Caki2 (cell line): ENCODE results near the gene DCST1. TPM values are rescaled to one million over a fixed set of nuclear protein-coding genes. Genes with fewer than 3 reads are reported as not detected.
"Not testable (repeated sequence)": the region's sequence is repeated elsewhere in the genome, so short reads cannot be mapped to it uniquely, and the experiment has no call there.

Experiments
- DNase-seq: peaks from one replicate; pipeline ENCODE4 v3.0.0-alpha.2; 2015; ENCODE audit warnings: low read depth
- in situ Hi-C: cut with HindIII; loops from 2 replicates; pipeline ENCODE4 v1.10.0; 2016; ENCODE audit warnings: low sequenced_read_pairs, low pct_unique_long_range_greater_than_20kb, mixed read lengths
- total RNA-seq: library from RNA; depleted of rRNA; stranded (reverse); fragments of >200 nt; shearing (Covaris generic); gene quantifications from 2 replicates; pipeline ENCODE4 v1.2.3, GENCODE V29; 2014; ENCODE audit warnings: low replicate concordance; rRNA removed

DCST1 gene, protein sequence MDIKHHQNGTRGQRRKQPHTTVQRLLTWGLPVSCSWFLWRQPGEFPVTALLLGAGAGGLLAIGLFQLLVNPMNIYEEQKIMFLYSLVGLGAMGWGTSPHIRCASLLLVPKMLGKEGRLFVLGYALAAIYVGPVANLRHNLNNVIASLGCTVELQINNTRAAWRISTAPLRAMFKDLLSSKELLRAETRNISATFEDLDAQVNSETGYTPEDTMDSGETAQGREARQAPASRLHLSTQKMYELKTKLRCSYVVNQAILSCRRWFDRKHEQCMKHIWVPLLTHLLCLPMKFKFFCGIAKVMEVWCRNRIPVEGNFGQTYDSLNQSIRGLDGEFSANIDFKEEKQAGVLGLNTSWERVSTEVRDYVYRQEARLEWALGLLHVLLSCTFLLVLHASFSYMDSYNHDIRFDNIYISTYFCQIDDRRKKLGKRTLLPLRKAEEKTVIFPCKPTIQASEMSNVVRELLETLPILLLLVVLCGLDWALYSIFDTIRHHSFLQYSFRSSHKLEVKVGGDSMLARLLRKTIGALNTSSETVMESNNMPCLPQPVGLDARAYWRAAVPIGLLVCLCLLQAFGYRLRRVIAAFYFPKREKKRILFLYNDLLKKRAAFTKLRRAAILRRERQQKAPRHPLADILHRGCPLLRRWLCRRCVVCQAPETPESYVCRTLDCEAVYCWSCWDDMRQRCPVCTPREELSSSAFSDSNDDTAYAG
- total RNA-seq, result not detected in 2 replicates

DNA sequence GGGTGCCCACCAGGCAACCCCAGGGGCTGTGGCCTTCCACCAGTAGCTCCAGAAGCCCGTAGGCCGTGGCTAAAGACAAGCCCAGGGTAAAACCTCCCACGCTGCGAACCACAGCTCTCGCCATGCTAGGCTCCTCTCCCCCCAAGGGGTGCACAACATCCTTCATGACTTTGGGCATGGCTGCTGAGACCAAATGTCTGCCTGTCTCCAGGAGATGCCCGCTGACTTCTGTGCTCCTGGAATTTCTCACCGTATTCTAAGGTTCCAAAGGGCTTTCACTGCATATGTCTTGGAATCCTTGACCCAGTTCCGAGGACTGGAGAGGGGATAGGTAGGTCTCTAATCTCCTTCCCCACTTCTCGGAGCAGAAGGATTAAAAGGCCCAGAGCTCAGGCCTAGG is at the start of gene DCST1, which contains the start of gene DCST2:
TSS of gene DCST1 (plus strand) at position 301 of the 400 bp plus-strand sequence. CDS start 213 bp downstream, outside the sequence.
TSS of gene DCST2 (minus strand) at position 258 of the 400 bp plus-strand sequence. CDS start at position 178, 80 bp downstream.
- no peak for DNase-seq
- in situ Hi-C loops, result no loop called here

DNA sequence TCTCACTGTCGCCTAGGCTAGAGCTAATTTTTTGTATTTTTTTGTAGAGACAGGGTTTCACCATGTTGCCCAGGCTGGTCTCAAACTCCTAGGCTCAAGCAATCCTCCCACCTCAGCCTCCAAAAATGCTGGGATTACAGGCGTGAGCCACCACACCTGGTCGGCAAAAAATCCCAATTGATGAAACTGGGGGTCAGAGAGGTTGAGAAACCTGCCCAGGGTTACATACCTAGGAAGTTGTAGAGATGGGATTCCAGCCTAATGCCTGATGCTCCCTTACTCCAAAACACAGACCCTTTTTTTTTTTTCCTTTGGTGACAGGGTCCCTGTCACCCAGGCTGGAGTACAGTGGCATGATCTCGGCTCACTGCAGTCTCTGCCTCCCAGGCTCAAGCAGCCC is 46.9 kb upstream of the DCST1 start:
- in situ Hi-C loops, DNase-seq: not testable (repeated sequence)

DNA sequence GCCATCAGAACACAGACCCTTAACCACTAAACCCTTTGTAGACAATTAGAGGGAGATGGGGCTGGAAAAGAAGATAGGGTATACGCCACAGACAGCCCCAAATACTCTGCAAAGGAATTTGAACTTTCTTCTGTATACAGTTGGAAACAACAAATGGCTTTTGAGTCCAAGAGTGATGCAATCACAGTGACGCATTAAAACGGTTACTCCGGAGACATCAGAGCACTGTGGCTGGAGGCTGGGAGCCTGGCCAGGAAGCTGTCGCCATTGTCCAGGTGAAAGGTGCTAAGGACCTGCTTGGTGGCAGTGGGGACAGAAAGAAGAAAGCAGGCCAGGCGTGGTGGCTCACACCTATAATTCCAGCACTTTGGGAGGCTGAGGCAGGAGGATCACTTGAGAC is 46.3 kb upstream of the DCST1 start:
- in situ Hi-C loops, result no loop called here
- DNase-seq, result no peak

DNA sequence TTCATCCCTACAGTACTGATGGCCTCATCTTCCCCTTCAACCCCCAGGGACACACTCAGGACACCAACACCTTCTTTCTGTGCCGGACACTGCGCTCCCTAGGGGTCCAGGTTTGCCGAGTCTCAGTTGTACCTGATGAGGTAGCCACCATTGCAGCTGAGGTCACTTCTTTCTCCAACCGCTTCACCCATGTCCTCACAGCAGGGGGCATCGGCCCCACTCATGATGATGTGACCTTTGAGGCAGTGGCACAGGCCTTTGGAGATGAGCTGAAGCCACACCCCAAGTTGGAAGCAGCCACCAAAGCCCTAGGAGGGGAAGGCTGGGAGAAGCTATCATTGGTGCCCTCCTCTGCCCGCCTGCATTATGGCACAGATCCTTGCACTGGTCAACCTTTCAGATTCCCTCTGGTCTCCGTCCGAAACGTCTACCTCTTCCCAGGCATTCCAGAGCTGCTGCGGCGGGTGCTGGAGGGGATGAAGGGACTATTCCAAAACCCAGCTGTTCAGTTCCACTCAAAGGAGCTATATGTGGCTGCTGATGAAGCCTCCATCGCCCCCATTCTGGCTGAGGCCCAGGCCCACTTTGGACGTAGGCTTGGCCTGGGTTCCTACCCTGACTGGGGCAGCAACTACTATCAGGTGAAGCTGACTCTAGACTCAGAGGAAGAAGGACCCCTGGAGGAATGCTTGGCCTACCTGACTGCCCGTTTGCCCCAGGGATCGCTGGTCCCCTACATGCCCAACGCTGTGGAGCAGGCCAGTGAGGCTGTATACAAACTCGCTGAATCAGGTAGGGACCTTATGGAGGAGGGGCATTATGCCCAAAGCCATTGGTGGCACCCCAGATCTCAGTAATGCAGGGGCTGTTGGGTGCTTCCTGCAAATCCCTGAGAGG is 45.3 kb upstream of the DCST1 start:
- DNase-seq, result no peak
- in situ Hi-C loops, result no loop called here

DNA sequence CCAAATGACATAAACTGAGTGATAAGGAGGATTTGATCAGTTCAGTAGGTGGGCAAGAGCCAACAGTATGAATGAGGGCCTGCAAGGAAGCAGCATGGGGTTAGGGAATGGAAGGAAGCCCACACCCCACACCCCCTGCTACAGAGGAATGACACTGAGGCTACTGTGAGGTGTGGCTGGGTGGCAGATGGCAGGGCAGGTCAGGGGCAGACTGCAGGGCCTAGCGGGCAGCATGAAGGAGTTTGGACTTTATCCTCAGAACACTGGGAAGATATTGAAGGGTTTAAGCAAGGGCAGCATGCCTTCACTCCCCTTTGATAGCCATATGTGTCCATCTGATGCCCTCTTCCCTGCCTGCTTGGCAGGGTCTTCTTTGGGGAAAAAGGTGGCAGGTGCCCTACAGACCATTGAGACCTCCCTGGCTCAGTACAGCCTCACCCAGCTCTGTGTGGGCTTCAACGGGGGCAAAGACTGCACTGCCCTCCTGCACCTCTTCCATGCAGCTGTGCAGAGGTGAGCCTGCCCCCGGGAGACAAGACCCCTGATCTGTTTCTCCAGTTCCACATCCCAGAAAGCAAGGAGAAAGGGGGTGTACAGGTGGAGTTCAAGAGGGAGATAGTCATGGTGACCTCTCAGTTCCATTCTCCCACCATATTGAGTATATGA is 44.3 kb upstream of the DCST1 start:
- in situ Hi-C loops, result no loop called here
- DNase-seq, result no peak

DNA sequence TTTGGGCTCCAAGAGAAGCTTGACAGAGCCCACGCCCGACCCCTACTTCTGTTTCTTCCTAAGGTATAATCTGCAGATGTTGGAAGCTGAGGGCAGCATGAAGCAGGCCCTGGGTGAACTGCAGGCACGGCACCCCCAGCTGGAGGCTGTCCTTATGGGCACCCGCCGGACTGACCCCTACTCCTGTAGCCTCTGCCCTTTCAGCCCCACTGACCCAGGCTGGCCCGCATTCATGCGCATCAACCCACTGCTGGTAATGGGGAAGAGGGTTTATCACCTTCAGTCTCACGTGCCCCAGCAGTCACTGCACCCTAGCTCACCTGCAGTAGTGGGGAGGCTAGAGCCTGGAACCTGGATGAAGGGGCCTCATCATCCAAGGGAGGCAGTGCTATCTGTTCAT is 43.3 kb upstream of the DCST1 start:
- DNase-seq, result no peak
- in situ Hi-C loops, result no loop called here

DNA sequence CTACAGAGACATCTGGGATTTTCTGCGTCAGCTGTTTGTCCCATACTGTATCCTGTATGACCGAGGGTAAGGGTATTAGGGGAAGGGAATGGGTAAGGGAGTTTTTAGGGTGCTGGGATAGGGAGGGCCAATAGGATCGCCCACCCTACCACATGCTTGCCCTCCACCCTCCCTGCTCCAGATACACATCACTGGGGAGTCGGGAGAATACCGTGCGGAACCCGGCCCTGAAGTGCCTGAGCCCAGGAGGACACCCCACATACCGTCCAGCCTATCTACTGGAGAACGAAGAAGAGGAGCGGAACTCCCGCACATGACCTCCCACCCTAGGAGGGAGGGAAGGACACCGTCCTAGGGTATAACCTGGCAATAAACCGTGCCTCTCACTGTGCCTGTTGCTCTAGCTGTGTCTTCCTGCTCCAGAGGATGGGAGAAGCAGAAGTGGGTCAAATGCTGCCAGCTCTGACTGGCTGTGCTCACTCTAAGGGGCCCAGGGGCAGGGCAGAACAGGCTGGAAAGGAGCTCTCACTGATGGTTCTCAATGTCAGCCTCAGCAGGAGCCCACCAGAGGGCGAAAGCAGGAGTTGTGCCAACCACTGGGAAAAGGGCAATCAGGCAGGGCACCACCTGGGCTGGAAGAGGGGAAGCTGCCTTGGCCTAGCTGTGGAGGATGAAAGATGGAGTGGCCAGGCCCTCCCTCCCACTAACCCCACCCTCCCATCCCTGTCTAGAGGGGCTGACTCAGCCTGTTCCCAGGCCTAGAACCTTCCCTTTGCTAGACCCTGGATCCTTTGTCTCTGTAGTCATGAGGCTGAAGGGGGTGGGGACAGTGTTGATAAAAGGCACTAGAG is 40.7 kb upstream of the DCST1 start:
- in situ Hi-C loops, result no loop called here
- peak; percentile 52 for DNase-seq

DNA sequence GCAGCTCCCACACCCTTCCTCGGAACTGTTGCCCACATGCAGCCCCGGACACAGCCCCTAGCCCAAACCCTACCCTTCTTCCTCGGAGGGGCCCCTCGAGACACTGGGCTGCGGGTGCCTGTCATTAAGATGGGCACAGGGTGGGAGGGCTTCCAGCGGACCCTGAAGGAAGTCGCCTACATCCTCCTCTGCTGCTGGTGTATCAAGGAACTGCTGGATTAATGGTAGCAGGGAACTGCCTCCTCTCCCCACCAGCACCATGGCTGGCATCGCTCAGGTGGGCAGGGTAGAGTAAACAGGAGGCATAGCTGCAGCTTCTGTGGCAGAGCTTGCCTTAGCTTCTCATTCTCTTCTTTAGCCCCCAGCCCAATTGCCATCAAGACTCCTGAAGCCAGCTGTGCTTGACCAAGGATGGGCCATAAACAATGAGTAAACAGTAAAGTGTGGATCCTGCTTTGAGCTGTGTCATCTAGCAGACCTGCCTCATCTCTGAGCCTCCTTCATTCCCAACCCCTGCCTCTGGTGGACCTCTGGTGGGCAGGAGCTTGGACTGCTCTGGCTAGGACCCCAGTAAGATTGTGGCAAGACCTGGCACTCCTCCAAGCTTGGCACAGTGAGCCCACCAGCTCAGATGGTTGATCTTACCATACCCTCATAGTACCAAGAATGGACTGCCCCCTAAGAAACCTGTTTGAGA is 39.9 kb upstream of the DCST1 start, which contains the start of gene LENEP:
TSS of gene LENEP (plus strand) at position 15 of the 697 bp plus-strand sequence. CDS start at position 37, 22 bp downstream.
- no peak for DNase-seq
- in situ Hi-C loops, result no loop called here

DNA sequence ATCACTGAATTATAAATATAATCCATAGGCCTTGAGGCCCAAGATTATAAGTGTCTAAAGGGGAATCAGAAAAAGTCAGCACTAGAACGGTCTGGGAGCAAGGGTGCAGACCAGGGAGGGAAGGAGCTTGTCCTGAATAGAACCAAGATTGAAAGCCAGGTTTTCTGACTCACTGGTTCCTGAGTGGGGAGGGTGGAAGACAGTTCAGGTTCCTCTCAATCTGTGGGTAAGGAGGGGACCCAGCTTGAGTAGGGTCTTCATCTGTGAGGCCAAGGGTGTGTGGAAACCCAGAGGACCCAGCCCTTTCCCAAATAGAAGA is 39.4 kb upstream of the DCST1 start:
- DNase-seq, result no peak
- in situ Hi-C loops, result no loop called here

DNA sequence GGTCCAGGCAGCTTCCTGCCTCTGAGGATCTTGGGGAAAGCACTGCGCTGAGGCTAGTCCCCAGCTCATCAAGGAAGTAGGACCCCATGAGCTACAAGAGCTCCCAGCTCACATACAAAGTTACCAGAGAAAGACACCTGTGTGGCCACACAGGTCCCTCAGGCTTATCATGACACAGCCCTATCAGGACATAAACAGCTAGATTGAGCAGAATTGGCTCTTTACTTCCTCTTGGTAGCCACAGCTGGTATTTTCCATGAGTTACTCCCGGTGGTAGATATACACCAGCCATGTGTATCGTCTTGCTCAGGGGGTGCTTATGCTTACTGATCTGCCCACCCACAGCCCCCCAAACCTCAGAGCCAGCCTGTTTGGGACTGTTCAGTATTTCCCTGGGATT is 39.0 kb upstream of the DCST1 start:
- in situ Hi-C loops, result no loop called here
- no peak for DNase-seq

DNA sequence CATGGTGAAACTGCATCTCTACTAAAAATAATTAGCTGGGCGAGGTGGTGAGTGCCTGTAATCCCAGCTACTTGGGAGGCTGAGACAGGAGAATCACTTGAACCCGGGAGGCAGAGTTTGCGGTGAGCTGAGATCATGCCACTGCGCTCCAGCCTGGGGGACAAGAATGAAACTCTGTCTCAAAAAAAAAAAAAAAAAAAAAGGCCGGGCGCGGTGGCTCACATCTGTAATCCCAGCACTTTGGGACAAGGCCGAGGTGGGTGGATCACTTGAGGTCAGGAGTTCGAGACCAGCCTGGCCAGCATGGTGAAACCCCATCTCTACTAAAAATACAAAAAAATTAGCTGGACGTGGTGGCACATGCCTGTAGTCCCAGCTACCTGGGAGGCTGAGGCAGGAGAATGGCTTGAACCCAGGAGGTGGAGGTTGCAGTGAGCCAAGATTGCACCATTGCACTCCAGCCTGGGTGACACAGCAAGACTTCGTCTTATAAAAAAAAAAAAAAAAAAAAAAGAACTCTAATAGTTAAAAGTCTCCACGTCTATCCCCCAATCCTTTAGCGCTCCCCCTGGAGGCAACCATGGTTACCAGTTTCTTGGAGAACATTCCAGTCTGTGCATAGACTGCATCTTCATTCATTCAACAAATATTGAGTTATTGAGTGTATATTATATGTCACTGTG is 38.2 kb upstream of the DCST1 start:
- in situ Hi-C loops, result not testable (repeated sequence)
- peak; percentile 67 for DNase-seq

DNA sequence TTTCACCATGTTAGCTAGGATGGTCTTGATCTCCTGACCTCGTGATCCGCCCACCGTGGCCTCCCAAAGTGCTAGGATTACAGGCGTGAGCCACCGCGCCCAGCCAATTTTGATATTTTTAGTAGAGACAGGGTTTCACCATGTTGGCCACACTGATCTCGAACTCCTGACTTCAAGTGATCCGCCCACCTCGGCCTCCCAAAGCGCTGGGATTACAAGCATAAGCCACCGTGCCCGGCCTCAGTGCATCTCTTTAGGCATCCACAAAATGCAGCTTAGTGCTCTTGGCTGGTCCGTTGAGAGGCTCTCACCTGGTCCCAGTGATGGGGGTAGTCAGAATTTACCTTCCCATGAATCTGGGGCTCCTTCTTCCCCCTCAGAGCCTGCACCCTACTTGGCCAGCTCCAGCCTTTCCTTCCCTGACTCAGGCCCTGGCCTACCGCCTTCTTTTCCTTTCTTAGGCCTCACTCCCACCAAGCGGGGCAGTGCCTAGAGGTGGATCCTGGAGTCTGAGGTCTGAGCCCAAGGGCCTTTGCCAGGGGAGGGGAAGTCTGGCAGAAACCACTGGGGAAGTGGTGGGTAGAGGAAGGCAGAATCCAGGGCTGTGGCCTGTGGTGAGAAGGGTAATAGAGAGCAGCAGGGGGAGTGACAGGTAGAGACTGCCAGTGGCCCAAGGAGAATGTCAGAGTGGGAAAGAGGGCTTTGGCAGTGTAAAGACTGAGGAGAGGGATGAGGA is 36.5 kb upstream of the DCST1 start:
- no peak for DNase-seq

DNA sequence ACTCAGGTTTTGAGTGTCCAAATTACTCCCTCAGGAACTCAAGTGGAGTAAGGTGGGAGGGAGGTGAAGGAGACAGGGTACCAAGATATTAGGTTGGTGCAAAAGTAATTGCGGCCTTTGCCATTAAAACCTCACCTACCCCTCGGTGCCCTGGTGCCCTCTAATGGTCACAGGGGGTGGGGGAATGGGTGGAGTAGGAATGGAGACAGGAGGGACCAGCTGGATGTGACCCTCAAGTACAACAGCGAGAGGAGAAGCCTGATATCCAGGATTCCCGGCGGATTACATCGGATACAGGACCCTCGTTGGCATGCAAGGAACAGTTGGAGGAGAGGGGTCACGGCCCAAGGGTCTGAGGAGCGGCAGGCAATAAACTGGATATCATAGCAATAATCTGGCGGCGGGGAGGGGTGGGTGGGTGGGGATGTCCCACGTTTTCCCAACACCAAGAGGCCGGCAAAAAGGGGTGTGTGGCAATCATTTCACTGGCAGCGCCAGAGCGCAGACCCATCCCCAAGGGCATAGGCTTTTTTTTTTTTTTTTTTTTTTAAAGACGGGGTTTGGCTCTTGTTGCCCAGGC is 35.3 kb upstream of the DCST1 start:
- DNase-seq, result no peak
- in situ Hi-C loops, result no loop called here

More for the DNA sequence above, 36.5 kb upstream of the DCST1 start:
- in situ Hi-C loops, result no loop called here

DNA sequence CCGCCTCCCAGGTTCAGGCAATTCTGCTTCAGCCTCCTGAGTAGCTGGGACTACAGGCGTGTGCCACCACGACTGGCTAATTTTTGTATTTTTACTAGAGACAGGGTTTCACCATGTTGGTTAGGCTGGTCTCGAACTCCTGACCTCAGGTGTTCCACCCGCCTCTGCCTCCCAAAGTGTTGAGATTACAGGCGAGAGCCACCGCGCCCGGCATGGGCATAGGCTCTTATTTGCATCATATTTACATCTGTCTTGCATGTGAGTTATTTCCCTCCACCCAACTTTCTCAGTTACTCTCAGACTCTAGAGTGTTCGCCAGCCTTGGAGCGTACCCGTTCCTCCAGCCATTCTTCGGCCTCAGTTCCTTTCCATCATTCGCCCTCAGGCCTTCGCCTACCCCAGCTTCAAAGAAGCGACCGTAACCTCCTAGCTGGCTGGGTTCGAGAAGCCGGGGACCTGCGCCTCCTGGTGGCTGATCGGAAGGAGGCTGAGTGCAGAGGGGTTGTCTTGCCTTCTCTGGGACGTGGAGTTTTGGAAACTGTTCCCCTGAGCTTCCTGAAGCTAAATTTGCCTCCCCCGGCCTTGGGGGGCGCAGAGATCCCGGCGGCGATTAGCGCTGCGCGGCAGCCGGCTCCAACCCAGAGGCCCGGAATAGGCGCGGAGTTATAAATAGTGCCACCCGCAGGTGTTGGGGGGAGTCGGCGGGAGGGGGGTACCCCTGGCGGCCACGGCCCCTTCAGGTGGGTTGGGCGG is 34.6 kb upstream of the DCST1 start:
- in situ Hi-C loops, result no loop called here
- no peak for DNase-seq
